Activated CD4-positive, alpha-beta T cell treated with anti-CD3 and anti-CD28 coated beads for 48 hours (primary cell): Measurements from ENCODE around the gene PPP2R3C.
"Not testable (repeated sequence)": the region's sequence is repeated elsewhere in the genome, so short reads cannot be mapped to it uniquely, and the experiment has no call there.

Experiments
- DNase-seq: peaks from one replicate; pipeline ENCODE4 v3.0.0-alpha.2; 2020

The PPP2R3C gene

DNA sequence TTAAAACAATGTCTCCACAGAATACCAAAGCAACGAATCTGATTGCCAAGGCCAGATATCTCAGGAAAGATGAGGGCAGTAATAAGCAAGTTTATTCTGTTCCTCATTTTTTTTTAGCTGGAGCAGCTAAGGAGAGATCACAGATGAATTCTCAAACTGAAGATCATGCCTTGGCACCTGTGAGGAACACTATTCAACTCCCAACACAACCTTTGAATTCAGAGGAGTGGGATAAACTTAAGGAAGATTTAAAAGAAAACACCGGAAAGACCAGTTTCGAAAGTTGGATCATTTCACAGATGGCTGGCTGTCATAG lies 1.6 kb upstream of the PPP2R3C start:
- no peak for DNase-seq

GRCh38 chr14:35122696-35123387 lies 1.1 kb upstream of the PPP2R3C start:
- peak; percentile 25 for DNase-seq

GRCh38 chr14:35121026-35121886 lies 534 bp downstream of the PPP2R3C start:
- peak; percentile 20 for DNase-seq

DNA sequence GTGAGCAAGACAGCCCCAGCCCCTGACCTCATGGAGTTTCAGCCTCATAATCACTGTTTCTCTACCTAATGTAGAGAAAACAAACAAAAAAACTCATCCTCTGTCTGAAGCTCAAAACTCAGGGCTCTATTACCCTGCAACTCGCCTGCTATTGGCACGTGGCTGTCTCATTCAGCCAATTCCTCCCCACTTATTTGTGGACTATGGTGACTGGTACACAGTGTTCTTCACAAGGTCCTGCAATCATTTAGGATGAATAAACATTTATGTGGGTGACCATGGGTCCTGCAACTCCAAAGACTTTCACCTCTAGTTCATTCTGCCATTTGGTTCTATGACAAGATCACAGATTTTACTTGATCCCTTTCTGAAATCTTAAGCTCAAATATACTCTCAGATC lies 4.7 kb downstream of the PPP2R3C start:
- no peak for DNase-seq

- no peak for DNase-seq
Measured at GRCh38 chr14:35116242-35116641, 5.5 kb downstream of the PPP2R3C start.

GRCh38 chr14:35114036-35114435 lies 7.8 kb downstream of the PPP2R3C start:
- DNase-seq: no peak

DNA sequence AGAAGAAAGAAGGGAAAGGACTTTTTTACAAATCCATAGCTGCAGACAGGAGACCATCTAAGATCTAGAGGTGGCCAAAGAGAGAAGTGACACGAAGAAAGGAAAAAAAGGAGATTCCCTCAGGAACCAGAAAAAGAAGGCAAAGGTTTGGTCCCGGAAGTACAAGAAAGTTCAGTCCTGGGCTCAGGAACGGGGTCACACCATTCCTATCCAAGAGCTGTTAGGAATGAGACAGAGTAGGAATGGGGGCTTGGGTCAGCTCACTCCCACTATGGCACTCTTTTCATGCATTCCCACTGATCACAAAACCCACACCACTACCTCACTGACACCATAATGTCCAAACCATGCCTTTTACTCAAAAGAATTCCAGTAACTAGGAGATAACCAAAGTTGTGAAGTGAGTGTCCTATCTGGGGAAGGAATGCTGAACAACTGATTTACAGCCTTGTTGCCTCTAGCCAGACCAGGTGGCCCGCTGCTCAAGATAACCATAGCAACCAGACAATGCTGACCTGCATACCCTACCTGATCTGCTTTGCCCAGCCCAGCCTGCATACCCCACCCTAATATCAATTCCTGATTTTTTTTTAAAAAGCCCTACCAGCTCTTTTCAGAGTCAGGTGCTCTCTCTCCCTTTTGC lies 8.4 kb downstream of the PPP2R3C start:
- no peak for DNase-seq

DNA sequence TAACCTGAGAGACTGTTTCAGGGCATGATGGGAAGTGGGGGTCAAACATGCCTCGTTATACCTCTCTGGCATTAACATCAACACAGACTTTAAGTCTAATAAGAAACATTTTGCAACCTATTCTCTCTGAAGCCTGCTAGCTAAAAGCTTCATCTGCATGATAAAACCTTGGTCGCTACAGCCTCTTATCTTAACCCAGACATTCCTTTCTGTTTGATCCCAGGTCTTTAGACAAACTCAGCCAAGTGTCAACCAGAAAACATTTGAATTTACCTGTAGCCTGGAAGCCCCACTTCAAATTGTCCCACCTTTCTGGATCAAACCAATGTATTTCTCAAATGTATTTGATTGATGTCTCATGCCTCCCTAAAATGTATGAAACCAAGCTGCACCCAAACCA lies 9.1 kb downstream of the PPP2R3C start:
- no peak for DNase-seq

DNA sequence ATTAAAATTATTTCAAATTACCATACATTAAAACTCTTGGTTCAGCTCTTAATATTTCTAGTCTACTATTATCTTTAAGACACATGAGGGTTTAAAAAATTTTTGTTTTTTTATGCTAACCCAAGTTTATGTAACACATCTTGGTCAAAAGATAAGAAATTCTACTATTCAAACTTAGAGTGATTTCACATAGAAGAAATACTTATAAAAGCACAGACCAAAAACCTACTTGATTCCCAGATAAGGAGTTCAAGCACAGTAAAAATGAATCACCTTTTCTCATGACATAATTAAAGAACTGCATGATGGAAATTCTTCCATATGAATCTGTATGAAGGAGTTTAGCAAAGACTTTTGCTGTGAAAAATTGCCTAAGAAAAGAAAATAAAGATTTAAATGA lies 13.9 kb downstream of the PPP2R3C start:
- DNase-seq: no peak

- not testable (repeated sequence) for DNase-seq
Measured at GRCh38 chr14:35094645-35095044, 27.1 kb downstream of the PPP2R3C start.

GRCh38 chr14:35088514-35088913 lies 33.3 kb downstream of the PPP2R3C start:
- no peak for DNase-seq

DNA sequence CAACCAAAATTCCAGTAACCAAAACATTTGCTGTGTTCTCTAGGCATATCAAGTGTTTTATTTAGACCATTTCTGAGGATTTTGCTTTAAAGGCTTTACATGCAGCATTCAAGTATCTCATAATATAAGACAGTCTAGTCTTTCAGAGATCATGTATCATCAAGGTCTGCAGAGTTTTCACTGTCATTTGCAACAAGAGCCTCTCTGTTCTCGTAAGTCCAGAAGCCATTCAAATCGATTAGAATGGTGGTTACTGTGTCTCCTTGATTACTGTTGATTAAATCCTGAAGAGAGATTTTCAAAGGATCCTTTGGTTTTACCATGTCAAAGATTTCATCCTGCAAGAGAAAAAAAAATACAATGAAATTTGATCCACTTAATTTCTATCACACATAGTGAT lies 36.3 kb downstream of the PPP2R3C start:
- no peak for DNase-seq

GRCh38 chr14:35083530-35084150 lies 38.1 kb downstream of the PPP2R3C start:
- DNase-seq: no peak

DNA sequence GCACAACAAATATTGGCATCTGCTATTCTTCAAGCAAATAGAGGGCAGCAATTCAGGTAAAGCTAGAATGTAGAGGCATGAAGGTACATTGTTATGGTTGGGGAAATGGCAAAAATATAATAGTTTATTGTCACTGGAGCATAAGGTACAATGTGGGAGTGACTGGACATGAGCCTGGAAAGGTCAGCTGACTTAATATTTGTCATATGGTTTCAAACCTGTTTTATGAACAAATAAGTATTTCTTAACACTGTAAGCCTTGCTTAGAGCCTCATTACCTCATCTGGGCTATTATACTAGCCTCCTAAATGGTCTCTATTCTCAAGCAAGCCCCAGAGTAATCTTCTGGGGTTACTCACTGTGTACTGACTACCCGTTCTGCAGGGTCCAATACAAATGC lies 42.0 kb downstream of the PPP2R3C start:
- DNase-seq: no peak

- DNase-seq: no peak
Measured at GRCh38 chr14:35078082-35078481, 43.7 kb downstream of the PPP2R3C start.

DNA sequence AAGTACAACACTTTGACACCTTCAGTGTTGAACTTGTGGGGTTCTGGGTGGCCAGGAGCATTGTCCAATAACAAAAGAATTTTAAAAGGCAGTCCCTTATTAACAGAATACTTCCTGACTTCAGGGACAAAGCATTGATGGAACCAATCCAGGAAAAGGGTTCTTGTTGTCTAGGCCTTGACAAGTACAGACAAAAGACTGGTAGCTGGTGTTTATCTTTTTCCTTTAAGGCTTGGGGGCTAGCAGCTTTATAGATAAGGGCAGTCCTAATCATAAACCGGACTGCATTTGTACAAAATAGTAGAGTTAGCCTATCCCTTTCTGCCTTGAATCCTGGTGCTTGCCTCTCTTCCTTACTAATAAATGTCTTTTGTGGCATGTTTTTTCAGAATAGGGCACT lies 48.3 kb downstream of the PPP2R3C start:
- DNase-seq: no peak

DNA sequence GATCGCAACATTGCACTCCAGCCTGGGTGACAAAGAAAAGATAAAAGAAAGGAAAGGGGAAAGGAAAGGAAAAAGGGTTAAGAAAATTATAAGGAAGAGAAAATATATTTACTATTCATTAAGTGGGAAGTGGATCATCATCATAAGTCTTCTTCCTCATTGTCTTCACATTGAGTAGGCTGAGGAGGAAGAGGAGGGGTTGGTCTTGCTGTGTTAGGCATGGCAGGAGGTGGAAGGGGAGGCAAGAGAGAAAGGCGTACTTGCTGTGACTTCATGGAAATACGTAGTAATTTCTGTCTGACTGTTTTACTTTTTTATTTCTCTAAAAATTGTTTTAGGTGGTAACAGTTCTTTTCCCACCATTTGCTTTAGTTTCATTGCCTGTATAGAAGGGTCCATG lies 49.6 kb downstream of the PPP2R3C start:
- DNase-seq: no peak

DNA sequence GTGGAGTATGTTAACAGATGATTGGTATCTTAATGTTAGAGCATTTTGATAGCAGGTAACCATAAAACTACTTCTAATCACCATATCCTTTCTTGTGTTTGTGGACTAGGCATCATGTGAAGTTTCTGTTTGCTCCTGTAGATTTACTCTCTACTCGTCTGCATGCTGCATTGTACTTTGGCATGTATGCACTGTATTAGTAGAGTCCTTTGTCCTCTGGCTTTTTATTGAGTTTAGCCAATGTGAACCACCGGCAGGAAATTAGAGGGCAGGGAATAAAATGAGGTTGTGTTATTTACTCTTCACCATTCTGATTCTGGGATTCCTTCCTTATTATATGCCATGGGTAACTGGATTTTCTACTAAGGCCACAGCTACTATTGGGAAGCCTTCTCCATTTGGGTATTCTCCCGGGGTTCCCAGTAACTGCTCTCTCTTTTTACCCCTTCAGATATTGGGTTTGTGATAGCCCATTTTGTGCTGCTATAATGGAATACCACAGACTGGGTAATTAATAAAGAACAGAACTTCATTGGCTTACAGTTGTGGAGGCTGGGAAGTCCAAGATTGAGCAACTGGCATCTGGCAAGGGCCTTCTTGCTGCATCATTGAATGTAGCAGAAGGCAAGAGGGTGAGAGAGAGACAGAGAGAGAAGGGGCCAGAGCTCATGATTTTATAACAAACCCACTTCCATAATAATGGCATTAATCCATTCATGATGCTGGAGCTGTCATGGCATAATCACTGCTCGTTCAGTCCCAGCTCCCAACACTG lies 53.4 kb downstream of the PPP2R3C start:
- DNase-seq: no peak

DNA sequence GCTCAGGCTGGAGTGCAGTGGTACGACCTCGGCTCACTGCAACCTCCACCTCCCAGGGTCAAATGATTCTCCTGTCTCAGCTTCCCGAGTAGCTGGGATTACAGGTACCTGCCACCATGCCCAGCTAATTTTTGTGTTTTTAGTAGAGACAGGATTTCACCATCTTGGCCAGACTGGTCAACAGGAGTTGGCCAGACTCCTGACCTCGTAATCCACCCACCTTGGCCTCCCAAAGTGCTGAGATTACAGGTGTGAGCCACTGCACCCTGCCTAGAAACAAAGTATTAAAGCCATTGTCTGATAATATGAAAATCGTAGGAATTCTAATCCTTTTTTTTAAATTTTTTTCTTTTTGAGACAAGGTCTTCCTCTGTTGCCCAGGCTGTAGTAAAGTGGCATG lies 56.1 kb downstream of the PPP2R3C start:
- DNase-seq: not testable (repeated sequence)

DNA sequence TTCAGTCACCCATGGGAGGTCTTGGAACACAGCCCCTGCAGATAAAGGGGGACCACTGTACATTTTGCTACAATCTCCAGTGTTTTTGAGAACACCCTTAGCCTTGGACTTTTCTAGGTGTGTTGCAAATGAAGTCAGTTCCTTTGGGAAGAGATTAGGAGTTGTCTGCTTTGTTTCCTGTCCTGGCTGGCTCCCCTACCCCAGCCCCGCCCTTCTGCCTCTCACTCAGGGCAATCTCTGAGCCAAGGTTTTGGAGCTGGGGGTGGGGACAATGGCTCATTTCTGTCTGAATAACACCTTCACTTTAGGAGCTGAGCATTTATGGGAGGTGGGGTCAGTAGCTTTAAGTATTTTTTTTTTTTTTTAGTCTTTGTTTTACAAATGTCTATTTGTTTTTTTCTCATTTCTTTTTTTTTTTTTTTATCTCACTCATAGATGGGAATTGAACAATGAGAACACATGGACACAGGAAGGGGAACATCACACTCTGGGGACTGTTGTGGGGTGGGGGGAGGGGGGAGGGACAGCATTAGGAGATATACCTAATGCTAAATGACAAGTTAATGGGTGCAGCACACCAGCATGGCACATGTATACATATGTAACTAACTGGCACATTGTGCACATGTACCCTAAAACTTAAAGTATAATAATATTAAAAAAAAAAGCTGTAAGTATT lies 60.5 kb downstream of the PPP2R3C start:
- DNase-seq: not testable (repeated sequence)

- no peak for DNase-seq
Measured at GRCh38 chr14:35052637-35053036, 69.2 kb downstream of the PPP2R3C start.

GRCh38 chr14:35051796-35052195 lies 70.0 kb downstream of the PPP2R3C start:
- DNase-seq: no peak
